ENCODE data around the gene CHD9NB. TPM values are rescaled to one million over a fixed set of nuclear protein-coding genes. Genes with fewer than 3 reads are reported as not detected.
A peak's percentile ranks its signal among the peaks of the same experiment; 100 is the strongest.

CHD9NB gene
- total RNA-seq, 2 donors from 2014 or later: 4.3 to 26.7 TPM

GRCh38 chr16:53089434-53090285 is 37.0 kb upstream of the CHD9NB start:
- Histone ChIP-seq H3K27me3 (replicated peaks; ENCODE audit: insufficient read depth) (no peaks in the 10 kb centered on the region), H3K9me3 (no peaks in the 10 kb centered on the region), H3K4me3 (no peak overlapping the region), H3K27ac (peak overlapping the region; percentile 74 to 81), H3K36me3 (no peaks in the 10 kb centered on the region), H3K4me1 (replicated peaks) (peaks cover 22% of the 10 kb centered on the region)
- TF ChIP-seq POLR2AphosphoS5 (IDR thresholded peaks at IDR 0.05) (no peak), CTCF (IDR thresholded peaks at IDR 0.05) (no peak), POLR2A (IDR thresholded peaks at IDR 0.05) (no peak)
- DNase-seq (ENCODE audit: low spot score): peak; percentile 35
- intact Hi-C loops (cut with DNase I): loop anchor here (5.0 kb wide), 1 partner anchor 32 kb away; no protein-coding TSS in a partner anchor
- 9% methylated on average over 4 of the region's 4 CpGs for WGBS

GRCh38 chr16:53087101-53087500 is 34.4 kb upstream of the CHD9NB start:
- DNase-seq (ENCODE audit: low spot score): no peak
- WGBS: 23% methylated on average over 3 of the region's 3 CpGs
- intact Hi-C loops (cut with DNase I): no loop called here
- Histone ChIP-seq H3K4me3 (no peak overlapping the region), H3K4me1 (replicated peaks) (peaks cover 15% of the 10 kb centered on the region), H3K9me3 (no peaks in the 10 kb centered on the region), H3K27me3 (replicated peaks; ENCODE audit: insufficient read depth) (no peaks in the 10 kb centered on the region), H3K36me3 (no peaks in the 10 kb centered on the region), H3K27ac (peak overlapping the region in 1 of 2 donors; percentile 2)
- TF ChIP-seq CTCF (IDR thresholded peaks at IDR 0.05) (no peak), POLR2AphosphoS5 (IDR thresholded peaks at IDR 0.05) (no peak), POLR2A (IDR thresholded peaks at IDR 0.05) (no peak)

GRCh38 chr16:53085931-53086421 is 33.3 kb upstream of the CHD9NB start:
- H3K36me3 ChIP-seq: no peaks in the 10 kb centered on the region
- WGBS: 51% methylated on average over 6 of the region's 6 CpGs
- no peaks in the 10 kb centered on the region for H3K27me3 ChIP-seq (replicated peaks; ENCODE audit: insufficient read depth)
- intact Hi-C loops (cut with DNase I): no loop called here
- no peak overlapping the region for H3K4me3 ChIP-seq
- no peak for TF ChIP-seq POLR2A (IDR thresholded peaks at IDR 0.05)
- TF ChIP-seq POLR2AphosphoS5 (IDR thresholded peaks at IDR 0.05): no peak
- TF ChIP-seq CTCF (IDR thresholded peaks at IDR 0.05): no peak
- peaks cover 9% of the 10 kb centered on the region for H3K4me1 ChIP-seq (replicated peaks)
- no peaks in the 10 kb centered on the region for H3K9me3 ChIP-seq
- no peak for DNase-seq (ENCODE audit: low spot score)
- peak overlapping the region; percentile 77 to 79 for H3K27ac ChIP-seq

- 6% methylated on average over 4 of the region's 4 CpGs for WGBS
- H3K4me1 ChIP-seq (replicated peaks): peaks cover 9% of the 10 kb centered on the region
Observed at GRCh38 chr16:53085369-53085843, 32.7 kb upstream of the CHD9NB start.

More at GRCh38 chr16:53085369-53085843, 32.7 kb upstream of the CHD9NB start:
- Histone ChIP-seq H3K4me3 (no peak overlapping the region), H3K9me3 (no peaks in the 10 kb centered on the region), H3K27ac (peak overlapping the region; percentile 77 to 79), H3K27me3 (replicated peaks; ENCODE audit: insufficient read depth) (no peaks in the 10 kb centered on the region), H3K36me3 (no peaks in the 10 kb centered on the region)
- TF ChIP-seq POLR2AphosphoS5 (IDR thresholded peaks at IDR 0.05) (peak; percentile 70), CTCF (IDR thresholded peaks at IDR 0.05) (no peak), POLR2A (IDR thresholded peaks at IDR 0.05) (no peak)
- intact Hi-C loops (cut with DNase I): no loop called here
- DNase-seq (ENCODE audit: low spot score): peak; percentile 74

Data from prostate gland (tissue), 2 donors.